DMS 273 (cell line): ENCODE data around the gene CRB2.

ENCODE experiments used
- DNase-seq: peaks from one replicate; lab custom pipeline; 2025; ENCODE audit not compliant: unreplicated experiment; lab: John Stamatoyannopoulos, UW

CRB2 gene

GRCh38 chr9:123355761-123356431, at the start of gene CRB2:
CRB2 (plus strand) TSS chr9:123356197; CDS start chr9:123356261, 64 bp downstream.
- peak; percentile 46 for DNase-seq

GRCh38 chr9:123309611-123310010, 46.4 kb upstream of the CRB2 start:
- no peak for DNase-seq

- no peak for DNase-seq
Observed at GRCh38 chr9:123310551-123311249, 45.3 kb upstream of the CRB2 start.

GRCh38 chr9:123311250-123311752, 44.7 kb upstream of the CRB2 start:
- DNase-seq = no peak

- no peak for DNase-seq
Observed at GRCh38 chr9:123312306-123312877, 43.6 kb upstream of the CRB2 start.

GRCh38 chr9:123314617-123315016, 41.4 kb upstream of the CRB2 start:
- no peak for DNase-seq

GRCh38 chr9:123315635-123316034, 40.4 kb upstream of the CRB2 start:
- DNase-seq = no peak

GRCh38 chr9:123316053-123316718, 39.8 kb upstream of the CRB2 start:
- DNase-seq = no peak

GRCh38 chr9:123318202-123318601, 37.8 kb upstream of the CRB2 start:
- peak; percentile 13 for DNase-seq

GRCh38 chr9:123318961-123319421, 37.0 kb upstream of the CRB2 start:
- peak; percentile 48 for DNase-seq

- DNase-seq = no peak
Observed at GRCh38 chr9:123319541-123320339, 36.3 kb upstream of the CRB2 start.

- no peak for DNase-seq
Observed at GRCh38 chr9:123320814-123321213, 35.2 kb upstream of the CRB2 start.

GRCh38 chr9:123321616-123322272, 34.3 kb upstream of the CRB2 start:
- DNase-seq = no peak

GRCh38 chr9:123322273-123323195, 33.5 kb upstream of the CRB2 start:
- DNase-seq = no peak

GRCh38 chr9:123323196-123324013, 32.6 kb upstream of the CRB2 start:
- no peak for DNase-seq

- no peak for DNase-seq
Observed at GRCh38 chr9:123324767-123325183, 31.2 kb upstream of the CRB2 start.

GRCh38 chr9:123326187-123326586, 29.8 kb upstream of the CRB2 start:
- DNase-seq = no peak

GRCh38 chr9:123326662-123327093, 29.3 kb upstream of the CRB2 start:
- peak; percentile 19 for DNase-seq
